ENCODE results near the gene PPP4R1.

DNA sequence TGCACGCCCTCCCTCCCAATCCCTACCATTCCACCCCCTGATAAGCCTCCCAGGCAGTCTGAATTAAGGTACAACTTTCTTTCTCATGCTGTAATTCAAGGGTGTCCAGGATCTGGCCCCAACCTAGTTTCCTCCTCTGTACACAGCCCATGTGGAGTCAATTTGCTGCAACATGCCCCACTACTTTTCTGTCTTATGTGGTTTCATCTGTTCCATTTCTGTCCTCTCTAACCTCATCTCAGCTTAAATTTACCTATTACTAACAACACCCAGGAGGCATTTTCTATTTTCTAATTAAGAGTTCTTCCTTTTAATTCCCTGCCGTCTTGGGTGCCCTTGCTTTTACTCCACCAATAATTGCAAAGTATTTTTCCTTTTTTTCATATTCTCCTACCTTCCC, 10.0 kb downstream of the PPP4R1 start:
- TF ChIP-seq, protein P1, sequence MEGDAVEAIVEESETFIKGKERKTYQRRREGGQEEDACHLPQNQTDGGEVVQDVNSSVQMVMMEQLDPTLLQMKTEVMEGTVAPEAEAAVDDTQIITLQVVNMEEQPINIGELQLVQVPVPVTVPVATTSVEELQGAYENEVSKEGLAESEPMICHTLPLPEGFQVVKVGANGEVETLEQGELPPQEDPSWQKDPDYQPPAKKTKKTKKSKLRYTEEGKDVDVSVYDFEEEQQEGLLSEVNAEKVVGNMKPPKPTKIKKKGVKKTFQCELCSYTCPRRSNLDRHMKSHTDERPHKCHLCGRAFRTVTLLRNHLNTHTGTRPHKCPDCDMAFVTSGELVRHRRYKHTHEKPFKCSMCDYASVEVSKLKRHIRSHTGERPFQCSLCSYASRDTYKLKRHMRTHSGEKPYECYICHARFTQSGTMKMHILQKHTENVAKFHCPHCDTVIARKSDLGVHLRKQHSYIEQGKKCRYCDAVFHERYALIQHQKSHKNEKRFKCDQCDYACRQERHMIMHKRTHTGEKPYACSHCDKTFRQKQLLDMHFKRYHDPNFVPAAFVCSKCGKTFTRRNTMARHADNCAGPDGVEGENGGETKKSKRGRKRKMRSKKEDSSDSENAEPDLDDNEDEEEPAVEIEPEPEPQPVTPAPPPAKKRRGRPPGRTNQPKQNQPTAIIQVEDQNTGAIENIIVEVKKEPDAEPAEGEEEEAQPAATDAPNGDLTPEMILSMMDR (IDR thresholded peaks at IDR 0.05; ENCODE audit: poor library complexity, severe bottlenecking), result no peak
- no peak for TF ChIP-seq EZH2 (IDR thresholded peaks at IDR 0.05; ENCODE audit: borderline replicate concordance, insufficient read depth, low read length, poor library complexity, severe bottlenecking)

Measured in neural cell (in vitro differentiated cells).